ENCODE data around the gene IRF1. TPM values are rescaled to one million over a fixed set of nuclear protein-coding genes. Genes with fewer than 3 reads are reported as not detected.

Gene IRF1
- total RNA-seq, 1 experiment from 2014 or later: 30.1 TPM

- intact Hi-C loops (cut with micrococcal nuclease): no loop called here
- H3K27me3 ChIP-seq (ENCODE audit: insufficient read depth, low read length): no peaks in the 10 kb centered on the region
- no peaks in the 10 kb centered on the region for H3K36me3 ChIP-seq (ENCODE audit: control insufficient read depth in 1 of 2, insufficient read depth in 2 of 2, low read length in 2 of 2)
- H3K27ac ChIP-seq (ENCODE audit: low read depth, low read length): no peak overlapping the region
- H3K9me2 ChIP-seq (ENCODE audit: insufficient read depth): no peaks in the 10 kb centered on the region
- H2AFZ ChIP-seq (ENCODE audit: low read depth, low read length, poor library complexity, severe bottlenecking): no peak overlapping the region
- no peaks in the 10 kb centered on the region for H3K79me2 ChIP-seq (ENCODE audit: insufficient read depth, low read length)
- H3K4me2 ChIP-seq (ENCODE audit: low read length): no peak overlapping the region
- no peak overlapping the region for H3K4me3 ChIP-seq (replicated peaks in 1 of 2; ENCODE audit: low read depth in 1 of 2, low read length in 2 of 2)
- H3K4me1 ChIP-seq (ENCODE audit: control insufficient read depth in 1 of 2, insufficient read depth in 2 of 2, low read length in 2 of 2): peaks cover 13 to 26% of the 10 kb centered on the region in 2 experiments
- BruUV-seq (replicated peaks): no TSS peak
- ChIA-PET RAD21 (ENCODE audit: low non-redundant PET in 1 of 2, low total read pairs in 2 of 2, uncharacterized antibody in 2 of 2, unreplicated experiment in 2 of 2) (no interaction called here), POLR2A (interaction anchor here (1.3 to 1.9 kb wide), 2 partner anchors 33 to 38 kb away, joined by 4 to 7 read pairs; partner anchors contain the start of gene IRF1), CTCF (no interaction called here)
- TF ChIP-seq POLR2AphosphoS5 (IDR thresholded peaks at IDR 0.05; ENCODE audit: low read depth, low read length): no peak
- peak; percentile 72 for TF ChIP-seq CEBPB (IDR thresholded peaks at IDR 0.05; ENCODE audit: low read depth)
- H4K20me1 ChIP-seq (ENCODE audit: insufficient read depth): no peaks in the 10 kb centered on the region
- DNase-seq (ENCODE audit: low read depth, low spot score) (no peak), ATAC-seq (no peak)
- H3K9me3 ChIP-seq (ENCODE audit: control insufficient read depth in 1 of 2, insufficient read depth in 1 of 2, low read depth in 1 of 2, low read length in 2 of 2): no peaks in the 10 kb centered on the region
- H3K9ac ChIP-seq (ENCODE audit: low read length): no peak overlapping the region
Observed at GRCh38 chr5:132457371-132458225, 33.0 kb downstream of the IRF1 start.

- H3K36me3 ChIP-seq (ENCODE audit: control insufficient read depth in 1 of 2, insufficient read depth in 2 of 2, low read length in 2 of 2): no peaks in the 10 kb centered on the region
- DNase-seq (ENCODE audit: low read depth, low spot score) (no peak), ATAC-seq (no peak)
- H2AFZ ChIP-seq (ENCODE audit: low read depth, low read length, poor library complexity, severe bottlenecking): no peak overlapping the region
- no peaks in the 10 kb centered on the region for H3K27me3 ChIP-seq (ENCODE audit: insufficient read depth, low read length)
- intact Hi-C loops (cut with micrococcal nuclease): no loop called here
- no peak for TF ChIP-seq CTCF (IDR thresholded peaks at IDR 0.05 in 2 of 3, conservative IDR thresholded peaks at IDR 0.05 in 1 of 3; ENCODE audit: borderline replicate concordance in 1 of 3, insufficient read depth in 1 of 3, low read depth in 2 of 3, low read length in 2 of 3)
- no peak for TF ChIP-seq CEBPB (IDR thresholded peaks at IDR 0.05; ENCODE audit: low read depth)
- no peak for TF ChIP-seq POLR2A (IDR thresholded peaks at IDR 0.05; ENCODE audit: borderline replicate concordance, extremely low read depth, insufficient read depth, insufficient read length)
- no peak for TF ChIP-seq SIN3A (IDR thresholded peaks at IDR 0.05; ENCODE audit: low read depth)
- TF ChIP-seq POLR2AphosphoS5 (IDR thresholded peaks at IDR 0.05; ENCODE audit: low read depth, low read length): no peak
- TF ChIP-seq SRF (IDR thresholded peaks at IDR 0.05; ENCODE audit: low read depth): no peak
- H3K4me2 ChIP-seq (ENCODE audit: low read length): no peak overlapping the region
- BruUV-seq (replicated peaks): no TSS peak
- CTCF ChIA-PET: no interaction called here
- H3K4me1 ChIP-seq (ENCODE audit: control insufficient read depth in 1 of 2, insufficient read depth in 2 of 2, low read length in 2 of 2): peaks cover 13 to 26% of the 10 kb centered on the region in 2 experiments
- H3K79me2 ChIP-seq (ENCODE audit: insufficient read depth, low read length): no peaks in the 10 kb centered on the region
- H3K27ac ChIP-seq (ENCODE audit: low read depth, low read length): no peak overlapping the region
- POLR2A ChIA-PET: no interaction called here
- H3K9ac ChIP-seq (ENCODE audit: low read length): no peak overlapping the region
- no peaks in the 10 kb centered on the region for H3K9me3 ChIP-seq (ENCODE audit: control insufficient read depth in 1 of 2, insufficient read depth in 1 of 2, low read depth in 1 of 2, low read length in 2 of 2)
- no peaks in the 10 kb centered on the region for H4K20me1 ChIP-seq (ENCODE audit: insufficient read depth)
- H3K4me3 ChIP-seq (replicated peaks in 1 of 2; ENCODE audit: low read depth in 1 of 2, low read length in 2 of 2): no peak overlapping the region
- RAD21 ChIA-PET (ENCODE audit: low non-redundant PET in 1 of 2, low total read pairs in 2 of 2, uncharacterized antibody in 2 of 2, unreplicated experiment in 2 of 2): no interaction called here
- H3K9me2 ChIP-seq (ENCODE audit: insufficient read depth): no peaks in the 10 kb centered on the region
Observed at GRCh38 chr5:132456987-132457361, 33.6 kb downstream of the IRF1 start.

Data from HCT116 (cell line).